CD14-positive monocyte (primary cell): ENCODE results near the gene PRKRA. TPM values are rescaled to one million over a fixed set of nuclear protein-coding genes. Genes with fewer than 3 reads are reported as not detected.
A peak's percentile ranks its signal among the peaks of the same experiment; 100 is the strongest.

ENCODE experiments used
- DNase-seq, 3 donors: peaks; one replicate each; pipeline ENCODE4 v3.0.0-alpha.2; 2011 to 2022
- H2AFZ ChIP-seq: 2 replicates; pipeline ENCODE4 v1.6.0; 2012; ENCODE audit warnings: mild to moderate bottlenecking, low read depth, low read length, inconsistent platforms; ENCODE audit not compliant: insufficient read depth, poor library complexity, severe bottlenecking
- H3K27ac ChIP-seq, 2 donors: 1 replicate in 1 of 2; 2 replicates in 1 of 2; pipeline ENCODE4 v1.5.1; 2012 to 2013; ENCODE audit warnings: low read length in 2 of 2, control low read depth in 1 of 2, inconsistent platforms in 1 of 2, low read depth in 1 of 2, mild to moderate bottlenecking in 1 of 2
- H3K27me3 ChIP-seq, 2 donors: one replicate each; pipeline versions ENCODE4 v1.6.0 to v1.6.1; 2011 to 2013; ENCODE audit warnings: low read length in 2 of 2; ENCODE audit not compliant: control insufficient read depth in 2 of 2, insufficient read depth in 2 of 2
- H3K36me3 ChIP-seq, 2 donors: replicated peaks in 1 of 2; 1 replicate in 1 of 2; 2 replicates in 1 of 2; pipeline versions ENCODE4 v1.5.1 to v1.6.1; 2012 to 2013; ENCODE audit warnings: low read length in 2 of 2, control low read depth in 1 of 2, inconsistent platforms in 1 of 2, mild to moderate bottlenecking in 1 of 2; ENCODE audit not compliant: insufficient read depth in 2 of 2, control insufficient read depth in 1 of 2
- H3K4me1 ChIP-seq, 2 donors: 1 replicate in 1 of 2; 2 replicates in 1 of 2; pipeline versions ENCODE4 v1.5.1 to v1.6.1; 2012 to 2013; ENCODE audit warnings: low read length in 2 of 2, control low read depth in 1 of 2, inconsistent platforms in 1 of 2, mild to moderate bottlenecking in 1 of 2, moderate library complexity in 1 of 2; ENCODE audit not compliant: insufficient read depth in 2 of 2, control insufficient read depth in 1 of 2
- H3K4me2 ChIP-seq: replicated peaks from 2 replicates; pipeline ENCODE3; 2012; ENCODE audit warnings: low read length, moderate library complexity, mild to moderate bottlenecking; ENCODE audit not compliant: poor library complexity, severe bottlenecking; ENCODE audit errors: extremely low read depth
- H3K4me3 ChIP-seq, 3 experiments: fragments of 200-600 bp in 1 of 3; sonication (generic) in 1 of 3; replicated peaks in 1 of 3; 1 replicate in 2 of 3; 2 replicates in 1 of 3; pipeline ENCODE4 v1.5.1; 2011 to 2013; ENCODE audit warnings: low read length in 3 of 3, mild to moderate bottlenecking in 3 of 3, control low read depth in 2 of 3, low read depth in 2 of 3, inconsistent platforms in 1 of 3, moderate library complexity in 1 of 3
- H3K79me2 ChIP-seq: 2 replicates; pipeline ENCODE4 v1.6.0; 2012; ENCODE audit warnings: mild to moderate bottlenecking, control low read depth, inconsistent platforms, low read length, moderate library complexity; ENCODE audit not compliant: insufficient read depth
- H3K9ac ChIP-seq: 2 replicates; pipeline ENCODE4 v1.6.0; 2017; ENCODE audit warnings: low read length, mild to moderate bottlenecking; ENCODE audit not compliant: insufficient read depth, poor library complexity, severe bottlenecking
- H3K9me3 ChIP-seq, 2 donors: replicated peaks in 1 of 2; 1 replicate in 1 of 2; 2 replicates in 1 of 2; pipeline versions ENCODE4 v1.5.1 to v1.6.1; 2012 to 2013; ENCODE audit warnings: low read length in 2 of 2, control low read depth in 1 of 2; ENCODE audit not compliant: control insufficient read depth in 1 of 2, insufficient read depth in 1 of 2
- H4K20me1 ChIP-seq: 2 replicates; pipeline ENCODE4 v1.6.0; 2012; ENCODE audit warnings: mild to moderate bottlenecking, low read length, control low read depth, moderate library complexity; ENCODE audit not compliant: insufficient read depth
- H3K27ac Mint-ChIP-seq, 7 donors: one replicate each; pipeline ENCODE4 v1.8.0; 2020; ENCODE audit warnings: mild to moderate bottlenecking in 7 of 7, mixed read lengths in 7 of 7, moderate library complexity in 6 of 7, inconsistent platforms in 2 of 7
- H3K27me3 Mint-ChIP-seq, 3 donors: one replicate each; pipeline ENCODE4 v1.8.0; 2021 to 2022; ENCODE audit warnings: low read depth in 3 of 3, mild to moderate bottlenecking in 3 of 3, mixed read lengths in 3 of 3, moderate library complexity in 3 of 3, inconsistent platforms in 1 of 3
- H3K36me3 Mint-ChIP-seq, 2 donors: one replicate each; pipeline ENCODE4 v1.8.0; 2020; ENCODE audit warnings: mixed read lengths in 2 of 2, inconsistent platforms in 1 of 2, mild to moderate bottlenecking in 1 of 2
- H3K4me1 Mint-ChIP-seq: one replicate; pipeline ENCODE4 v1.8.0; 2020; ENCODE audit warnings: mild to moderate bottlenecking, mixed read lengths
- H3K4me3 Mint-ChIP-seq, 2 donors: one replicate each; pipeline ENCODE4 v1.8.0; 2020; ENCODE audit warnings: mild to moderate bottlenecking in 2 of 2, mixed read lengths in 2 of 2, moderate library complexity in 1 of 2
- H3K9me3 Mint-ChIP-seq, 7 donors: one replicate each; pipeline ENCODE4 v1.8.0; 2020 to 2022; ENCODE audit warnings: mixed read lengths in 7 of 7, mild to moderate bottlenecking in 6 of 7, moderate library complexity in 6 of 7, inconsistent platforms in 2 of 7
- CTCF ChIP-seq: fragments of 200-600 bp; IDR thresholded peaks from one replicate; pipeline ENCODE4 v1.8.0; 2022; ENCODE audit warnings: antibody characterized with exemption, mild to moderate bottlenecking
- WGBS: methylation state at CpG from one replicate; pipeline ENCODE4 v1.1.5; 2013; ENCODE audit warnings: missing lambda C conversion rate; ENCODE audit not compliant: insufficient coverage; 5-methylcytosine and 5-hydroxymethylcytosine counted together
- intact Hi-C, 2 donors: fragments of 100-400 bp; cut with micrococcal nuclease; formaldehyde crosslinking; loops; one replicate each; pipeline versions ENCODE4 v1.15.0 to v1.15.1; 2023
- polyA plus RNA-seq, 3 donors: library from polyadenylated mRNA; depleted of rRNA in 1 of 3; unstranded in 2 of 3; stranded (reverse) in 1 of 3; fragments of 300-500 nt in 2 of 3; fragments of >200 nt in 1 of 3; fragmentation: Illumina TruSeq in 2 of 3; gene quantifications; 1 replicate in 2 of 3; 2 replicates in 1 of 3; pipeline ENCODE4 v1.2.3, GENCODE V29; 2012 to 2021

Gene PRKRA
- polyA plus RNA-seq, 3 donors, result 21.0 to 35.8 (median 35.4) TPM

- H3K36me3 Mint-ChIP-seq, result peaks cover 15 to 37% of the 10 kb centered on the region in 2 donors
- peaks cover 13% of the 10 kb centered on the region for H3K4me1 Mint-ChIP-seq
- Histone ChIP-seq H3K27ac (no peak overlapping the region), H3K36me3 (peaks cover 0 to 18% of the 10 kb centered on the region in 2 donors), H4K20me1 (no peaks in the 10 kb centered on the region), H2AFZ (no peak overlapping the region), H3K9me3 (no peaks in the 10 kb centered on the region), H3K4me1 (peaks cover 3 to 7% of the 10 kb centered on the region in 2 donors), H3K4me2 (no peak overlapping the region), H3K4me3 (no peak overlapping the region), H3K9ac (no peak overlapping the region), H3K79me2 (peaks cover 27% of the 10 kb centered on the region), H3K27me3 (no peaks in the 10 kb centered on the region)
- WGBS, result 100% methylated on average over 2 of the region's 3 CpGs
- H3K4me3 Mint-ChIP-seq, result no peak overlapping the region
- intact Hi-C loops, result no loop called here
- H3K27ac Mint-ChIP-seq, result no peak overlapping the region
- H3K27me3 Mint-ChIP-seq, result no peaks in the 10 kb centered on the region
- peaks cover 2 to 17% (median 10%) of the 10 kb centered on the region in 7 donors for H3K9me3 Mint-ChIP-seq
- DNase-seq, result no peak
- TF ChIP-seq CTCF, result no peak
Measured at GRCh38 chr2:178422097-178422496, 28.9 kb downstream of the PRKRA start.

- peaks cover 3 to 7% of the 10 kb centered on the region in 2 donors for H3K4me1 ChIP-seq
- H3K27ac ChIP-seq, result no peak overlapping the region
- no CpG with 5 or more reads among the region's 1 CpG for WGBS
- Mint-ChIP-seq H3K36me3 (peaks cover 5 to 22% of the 10 kb centered on the region in 2 donors), H3K27me3 (no peaks in the 10 kb centered on the region), H3K9me3 (peaks cover 0 to 15% (median 8%) of the 10 kb centered on the region in 7 donors), H3K4me3 (no peak overlapping the region), H3K4me1 (peaks cover 13% of the 10 kb centered on the region), H3K27ac (peak overlapping the region in 3 of 7 donors; percentile 19 to 26 (median 20))
- H4K20me1 ChIP-seq, result no peaks in the 10 kb centered on the region
- H3K9ac ChIP-seq, result no peak overlapping the region
- no peak overlapping the region for H2AFZ ChIP-seq
- H3K9me3 ChIP-seq, result no peaks in the 10 kb centered on the region
- H3K79me2 ChIP-seq, result peaks cover 37% of the 10 kb centered on the region
- no peaks in the 10 kb centered on the region for H3K27me3 ChIP-seq
- TF ChIP-seq CTCF, result no peak
- peak in 1 of 3 donors; percentile 20 for DNase-seq
- H3K4me2 ChIP-seq, result no peak overlapping the region
- peaks cover 0 to 7% of the 10 kb centered on the region in 2 donors for H3K36me3 ChIP-seq
- no peak overlapping the region for H3K4me3 ChIP-seq
- intact Hi-C loops, result no loop called here
Measured at GRCh38 chr2:178420463-178420999, 30.4 kb downstream of the PRKRA start.
